Adrenal gland (tissue), 12 donors: ENCODE data around the gene THSD4. TPM values are rescaled to one million over a fixed set of nuclear protein-coding genes. Genes with fewer than 3 reads are reported as not detected.

ENCODE experiments used
- DNase-seq, 7 donors: peaks; one replicate each; pipeline ENCODE4 v3.0.0-alpha.2; 2019 to 2020
- H3K27ac ChIP-seq, 5 donors: fragments of 200-600 bp; sonication (generic) in 4 of 5; 1 replicate in 3 of 5; 2 replicates in 2 of 5; pipeline versions ENCODE4 v1.5.1 to v1.8.0; 2016 to 2020; ENCODE audit warnings: mild to moderate bottlenecking in 1 of 5
- H3K27me3 ChIP-seq: fragments of 200-600 bp; 2 replicates; pipeline ENCODE4 v1.8.0; 2021
- H3K36me3 ChIP-seq, 2 donors: fragments of 200-600 bp; replicated peaks in 1 of 2; 1 replicate in 1 of 2; 2 replicates in 1 of 2; pipeline versions ENCODE4 v1.5.1 to v1.8.0; 2018 to 2022
- H3K4me1 ChIP-seq, 2 donors: fragments of 200-600 bp; replicated peaks in 1 of 2; 1 replicate in 1 of 2; 2 replicates in 1 of 2; pipeline versions ENCODE4 v1.5.1 to v1.8.0; 2018 to 2021
- H3K4me3 ChIP-seq, 4 donors: fragments of 200-600 bp; sonication (generic) in 3 of 4; one replicate each; pipeline ENCODE4 v1.5.1; 2016 to 2018
- H3K9me3 ChIP-seq, 3 donors: fragments of 200-600 bp; sonication (generic) in 1 of 3; replicated peaks in 1 of 3; 1 replicate in 2 of 3; 2 replicates in 1 of 3; pipeline versions ENCODE4 v1.5.1 to v1.8.0; 2016 to 2021
- CTCF ChIP-seq, 6 experiments: fragments of 450-650 bp in 4 of 6; fragments of 200-600 bp in 2 of 6; sonication (generic) in 1 of 6; IDR thresholded peaks; 1 replicate in 5 of 6; 2 replicates in 1 of 6; pipeline versions ENCODE4 v1.5.1 to v1.8.0; 2016 to 2021; ENCODE audit warnings: antibody characterized with exemption in 6 of 6, mild to moderate bottlenecking in 2 of 6, moderate library complexity in 1 of 6
- POLR2A ChIP-seq, 2 donors: fragments of 450-650 bp; IDR thresholded peaks; one replicate each; pipeline ENCODE4 v1.6.1; 2017; ENCODE audit warnings: antibody characterized with exemption in 2 of 2, mild to moderate bottlenecking in 2 of 2, moderate library complexity in 1 of 2
- WGBS, 4 donors: extraction: QIAGEN DNeasy Blood & Tissue Kit in 2 of 4; methylation state at CpG; one replicate each; pipeline versions ENCODE4 v1.1.5 to v1.1.7; 2013 to 2017; 5-methylcytosine and 5-hydroxymethylcytosine counted together
- intact Hi-C, 2 donors: fragments of 100-400 bp; cut with DNase I; formaldehyde crosslinking; loops; one replicate each; pipeline versions ENCODE4 v1.14.1 to v1.15.0; 2022 to 2023
- polyA plus RNA-seq, 3 donors: library from polyadenylated mRNA; stranded (reverse); fragments of 200-250 nt in 2 of 3; fragments of 350-450 nt in 1 of 3; fragmentation: Illumina TruSeq in 1 of 3; extraction: RNeasy Lipid Tissue Mini Kit (QIAGEN cat#74804) in 1 of 3; gene quantifications; one replicate each; pipeline ENCODE4 v1.2.3, GENCODE V29; 2013 to 2014
- total RNA-seq, 9 donors: library from RNA; depleted of rRNA in 4 of 9; stranded (reverse); fragments of >200 nt in 4 of 9; fragments of 120-200 nt in 1 of 9; fragmentation: NEBNext Ultra II Directional in 1 of 9; extraction: Animal tissue kit (Norgen Biotek cat#: 25700) in 1 of 9; gene quantifications; one replicate each; pipeline versions ENCODE4 v1.1.0 to v1.2.4, GENCODE V29; 2013 to 2023
- donor health status: healthy with polysubstance abuse.
- donor health status: Bipolar disorder and iron deficiency.
- donor health status: DM: yes; HTN: yes; CAD: no.
- donor health status: DM: no; HTN: no; CAD: no.
- donor health status: DM: no; HTN: no; CAD: no.
- donor health status: DM: yes; HTN: yes; CAD: no.

Gene THSD4
- total and polyA plus RNA-seq, 12 donors: 5.3 to 53.2 (median 23.2) TPM

- H3K9me3 ChIP-seq: no peaks in the 10 kb centered on the region
- H3K4me3 ChIP-seq: no peak overlapping the region
- H3K27me3 ChIP-seq: no peaks in the 10 kb centered on the region
- no peak for DNase-seq
- no peaks in the 10 kb centered on the region for H3K4me1 ChIP-seq
- intact Hi-C loops: no loop called here
- TF ChIP-seq CTCF (IDR thresholded peaks at IDR 0.05) (no peak), POLR2A (IDR thresholded peaks at IDR 0.05) (no peak)
- no peaks in the 10 kb centered on the region for H3K36me3 ChIP-seq
- WGBS, 4 donors: 85 to 91% (median 86%) methylated on average over 5 of the region's 5 CpGs
- no peak overlapping the region for H3K27ac ChIP-seq
Measured at GRCh38 chr15:71218272-71218805, 103.1 kb downstream of the THSD4 start.

GRCh38 chr15:71219101-71219500 is 103.8 kb downstream of the THSD4 start:
- H3K4me1 ChIP-seq: no peaks in the 10 kb centered on the region
- H3K27me3 ChIP-seq: no peaks in the 10 kb centered on the region
- TF ChIP-seq POLR2A (IDR thresholded peaks at IDR 0.05) (no peak), CTCF (IDR thresholded peaks at IDR 0.05) (no peak)
- H3K27ac ChIP-seq: no peak overlapping the region
- peak in 1 of 7 donors; percentile 18 for DNase-seq
- WGBS, 4 donors: 85 to 92% (median 86%) methylated on average over 4 of the region's 4 CpGs
- intact Hi-C loops: no loop called here
- H3K36me3 ChIP-seq: no peaks in the 10 kb centered on the region
- H3K9me3 ChIP-seq: no peaks in the 10 kb centered on the region
- no peak overlapping the region for H3K4me3 ChIP-seq

- H3K27ac ChIP-seq: peak overlapping the region in 1 of 5 donors; percentile 10
- no peaks in the 10 kb centered on the region for H3K27me3 ChIP-seq
- peak in 1 of 7 donors; percentile 33 for DNase-seq
- H3K36me3 ChIP-seq: no peaks in the 10 kb centered on the region
- WGBS, 4 donors: 42 to 78% (median 69%) methylated on average over 2 of the region's 2 CpGs
- H3K4me3 ChIP-seq: no peak overlapping the region
- TF ChIP-seq CTCF (IDR thresholded peaks at IDR 0.05) (no peak), POLR2A (IDR thresholded peaks at IDR 0.05) (no peak)
- H3K4me1 ChIP-seq: no peaks in the 10 kb centered on the region
- H3K9me3 ChIP-seq: no peaks in the 10 kb centered on the region
- intact Hi-C loops: no loop called here
Measured at GRCh38 chr15:71219645-71220044, 104.4 kb downstream of the THSD4 start.

- Histone ChIP-seq H3K4me1 (no peaks in the 10 kb centered on the region), H3K9me3 (no peaks in the 10 kb centered on the region), H3K4me3 (no peak overlapping the region), H3K27ac (no peak overlapping the region), H3K27me3 (no peaks in the 10 kb centered on the region), H3K36me3 (no peaks in the 10 kb centered on the region)
- WGBS, 4 donors: 90 to 93% (median 92%) methylated on average over 3 of the region's 3 CpGs
- intact Hi-C loops: no loop called here
- no peak for TF ChIP-seq POLR2A (IDR thresholded peaks at IDR 0.05)
- TF ChIP-seq CTCF (IDR thresholded peaks at IDR 0.05): no peak
- peak in 1 of 7 donors; percentile 18 for DNase-seq
Measured at GRCh38 chr15:71220828-71221227, 105.6 kb downstream of the THSD4 start.
